GM12874 (cell line): ENCODE data around the gene RREB1.

ENCODE experiments used
- TF ChIP-seq, protein P1 (sequence below): IDR thresholded peaks from 2 replicates; pipeline ENCODE4 v1.5.1; 2011; ENCODE audit warnings: low read depth, mild to moderate bottlenecking, control low read depth, low read length, moderate library complexity; ENCODE audit not compliant: insufficient read depth

RREB1 gene

DNA sequence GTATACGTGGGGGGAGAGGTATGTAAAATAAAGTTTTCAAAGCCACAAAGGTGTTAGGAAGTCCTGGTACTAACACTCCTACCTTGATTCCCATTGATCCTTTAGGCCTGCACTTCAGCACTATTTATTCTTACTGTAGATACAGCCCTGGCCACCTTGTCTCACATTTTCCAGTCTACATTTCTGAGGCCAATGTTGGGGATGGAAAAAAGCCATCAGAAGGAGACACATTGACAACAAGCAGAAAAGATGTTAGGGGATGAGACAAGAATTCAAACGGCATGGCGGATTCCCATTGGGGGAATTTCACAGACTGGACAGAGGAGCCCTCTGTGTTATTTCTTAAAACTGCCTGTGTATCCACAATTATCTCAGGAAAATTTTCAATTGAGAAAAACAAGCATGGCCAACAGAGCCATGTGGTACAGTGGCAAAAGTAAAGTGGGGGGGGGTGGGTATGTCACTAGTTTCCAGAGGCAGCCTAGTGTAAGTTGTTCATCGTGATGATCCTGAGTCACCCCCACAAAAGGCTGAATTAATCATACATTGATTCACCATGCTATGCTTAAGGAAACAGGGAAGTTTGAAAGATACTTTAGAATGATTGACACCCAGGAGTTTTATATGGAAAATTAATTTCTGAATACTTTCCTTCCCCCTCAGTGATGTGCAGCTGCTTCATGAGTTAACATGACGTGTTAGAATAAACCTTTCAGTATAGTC is 40.5 kb downstream of the RREB1 start:
- TF ChIP-seq, protein P1, sequence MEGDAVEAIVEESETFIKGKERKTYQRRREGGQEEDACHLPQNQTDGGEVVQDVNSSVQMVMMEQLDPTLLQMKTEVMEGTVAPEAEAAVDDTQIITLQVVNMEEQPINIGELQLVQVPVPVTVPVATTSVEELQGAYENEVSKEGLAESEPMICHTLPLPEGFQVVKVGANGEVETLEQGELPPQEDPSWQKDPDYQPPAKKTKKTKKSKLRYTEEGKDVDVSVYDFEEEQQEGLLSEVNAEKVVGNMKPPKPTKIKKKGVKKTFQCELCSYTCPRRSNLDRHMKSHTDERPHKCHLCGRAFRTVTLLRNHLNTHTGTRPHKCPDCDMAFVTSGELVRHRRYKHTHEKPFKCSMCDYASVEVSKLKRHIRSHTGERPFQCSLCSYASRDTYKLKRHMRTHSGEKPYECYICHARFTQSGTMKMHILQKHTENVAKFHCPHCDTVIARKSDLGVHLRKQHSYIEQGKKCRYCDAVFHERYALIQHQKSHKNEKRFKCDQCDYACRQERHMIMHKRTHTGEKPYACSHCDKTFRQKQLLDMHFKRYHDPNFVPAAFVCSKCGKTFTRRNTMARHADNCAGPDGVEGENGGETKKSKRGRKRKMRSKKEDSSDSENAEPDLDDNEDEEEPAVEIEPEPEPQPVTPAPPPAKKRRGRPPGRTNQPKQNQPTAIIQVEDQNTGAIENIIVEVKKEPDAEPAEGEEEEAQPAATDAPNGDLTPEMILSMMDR, result no peak

DNA sequence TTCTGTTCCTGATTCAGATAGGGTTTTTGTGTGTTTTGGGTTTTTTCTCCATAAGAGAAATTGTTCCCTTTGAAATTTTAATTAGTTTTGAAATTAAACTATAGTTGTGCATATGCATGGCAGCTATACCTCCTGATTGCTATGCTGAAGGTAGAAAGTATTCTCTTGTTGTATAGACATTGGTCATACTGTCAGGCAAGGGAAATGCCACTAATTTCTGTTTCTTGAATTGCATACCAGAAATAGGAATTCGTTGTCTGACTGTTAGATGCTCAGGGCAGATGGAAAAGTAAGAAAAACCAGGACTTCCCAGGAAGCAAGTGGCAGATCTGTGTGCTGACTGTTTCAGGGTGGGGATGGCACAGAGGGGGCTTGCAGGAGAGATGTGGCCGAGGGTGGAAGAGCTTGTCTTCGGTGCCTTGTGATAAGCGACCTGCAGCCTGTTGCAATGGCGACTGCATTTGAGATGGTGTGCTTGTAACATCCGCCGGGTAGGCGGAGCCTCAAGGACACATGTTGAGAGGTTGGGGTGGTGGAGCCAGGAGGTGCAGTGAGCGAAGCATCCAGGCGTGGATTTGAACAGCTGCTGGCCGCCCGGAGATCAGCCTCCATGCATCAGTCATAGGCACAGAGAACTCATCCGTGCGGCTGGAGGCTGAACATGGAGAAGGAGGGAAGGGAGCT is 42.8 kb downstream of the RREB1 start:
- TF ChIP-seq, protein P1, result no peak

DNA sequence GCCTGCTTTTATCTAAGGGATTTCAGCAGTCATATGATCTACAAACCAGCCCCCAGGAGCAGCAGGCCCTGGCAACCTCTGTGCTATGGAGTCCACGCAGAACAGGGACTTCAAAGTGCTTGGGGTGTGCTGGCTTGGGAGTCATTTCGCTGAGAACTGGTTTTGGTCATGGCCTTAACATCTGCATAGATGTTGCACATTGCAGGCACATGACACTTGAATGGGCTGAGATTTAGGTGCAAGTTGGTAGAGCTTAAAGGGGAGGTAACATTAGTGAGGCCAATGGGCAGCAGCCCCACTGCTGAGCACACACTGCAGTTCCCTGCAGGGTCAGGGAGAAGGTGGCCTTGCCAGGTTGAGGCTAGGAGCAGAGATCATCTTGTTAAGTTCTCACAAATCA is 43.6 kb downstream of the RREB1 start:
- TF ChIP-seq, protein P1, result no peak

DNA sequence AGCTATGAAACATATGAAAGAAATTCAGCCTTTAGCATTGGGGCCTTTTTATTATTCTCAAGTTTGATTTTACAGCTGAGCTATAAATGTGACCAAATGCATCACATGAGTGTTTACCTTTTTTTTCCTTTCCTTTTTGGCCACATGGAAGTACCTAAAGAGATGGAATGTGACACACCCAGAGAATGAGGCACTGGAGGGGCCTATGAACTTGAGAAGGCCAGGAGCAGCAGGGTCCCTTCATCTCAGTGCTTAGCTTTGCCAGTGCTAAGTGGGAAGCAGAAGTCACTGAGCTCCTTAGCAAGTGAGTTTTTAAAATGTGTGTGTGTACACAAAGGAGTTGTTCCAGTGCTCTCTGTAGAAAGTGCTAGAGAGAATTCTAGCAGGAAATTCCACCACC is 44.7 kb downstream of the RREB1 start:
- TF ChIP-seq, protein P1, result no peak

DNA sequence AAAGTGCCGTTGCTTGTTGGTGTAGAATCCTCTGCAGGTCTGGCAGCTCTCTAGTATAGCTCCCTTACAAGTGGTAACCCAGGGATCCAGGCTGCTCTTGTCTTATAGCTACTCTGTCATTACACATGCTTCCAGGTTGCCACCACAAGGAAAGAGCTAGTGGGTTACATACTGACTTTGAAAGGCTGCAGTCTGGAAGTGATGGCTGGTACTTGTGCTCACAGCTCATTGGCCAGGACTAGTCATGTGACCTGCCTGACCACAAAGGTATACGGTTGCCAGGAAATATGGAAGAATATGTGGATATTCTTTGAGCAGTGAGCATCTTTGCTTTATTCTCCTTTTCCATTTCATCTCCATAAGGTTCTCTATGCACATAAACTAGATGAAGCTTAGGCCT is 46.0 kb downstream of the RREB1 start:
- TF ChIP-seq, protein P1, result no peak

DNA sequence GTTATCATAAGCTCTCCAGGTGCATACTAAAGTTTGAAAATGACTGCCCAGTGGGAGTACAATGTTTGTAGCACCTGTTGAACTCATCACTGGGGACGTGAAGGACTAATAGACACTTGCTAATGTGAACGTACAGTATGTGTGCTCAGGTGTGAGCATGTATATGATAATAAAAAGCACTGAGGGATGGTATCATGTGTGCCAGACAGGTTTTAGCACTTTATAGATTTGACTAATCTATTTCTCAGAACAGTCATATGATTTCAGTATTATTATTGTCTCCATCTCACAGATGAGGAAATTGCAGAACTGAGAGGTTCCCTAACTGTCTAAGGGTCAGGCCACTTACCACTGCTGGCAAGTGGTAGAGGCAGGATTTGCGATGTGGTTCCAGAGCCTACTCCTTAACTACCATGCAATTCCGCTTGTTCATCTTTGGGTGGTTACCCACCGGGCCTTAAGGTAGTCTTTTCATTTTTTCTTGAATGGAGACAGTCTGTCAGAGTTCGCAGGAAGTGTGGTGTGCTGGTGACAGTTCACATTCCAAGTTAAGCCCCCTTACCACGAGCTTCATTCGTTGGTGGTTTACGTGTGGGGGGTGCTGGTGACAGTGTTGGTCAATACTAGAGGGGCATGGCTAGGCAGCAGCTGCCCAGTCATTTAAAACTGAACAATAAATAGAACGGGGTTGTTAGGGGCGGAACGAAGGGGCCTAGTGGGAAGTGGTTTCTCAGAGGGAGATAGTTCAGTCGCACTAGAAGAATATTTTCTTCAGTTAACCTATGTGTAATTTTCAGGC is 46.8 kb downstream of the RREB1 start:
- TF ChIP-seq, protein P1, result no peak

DNA sequence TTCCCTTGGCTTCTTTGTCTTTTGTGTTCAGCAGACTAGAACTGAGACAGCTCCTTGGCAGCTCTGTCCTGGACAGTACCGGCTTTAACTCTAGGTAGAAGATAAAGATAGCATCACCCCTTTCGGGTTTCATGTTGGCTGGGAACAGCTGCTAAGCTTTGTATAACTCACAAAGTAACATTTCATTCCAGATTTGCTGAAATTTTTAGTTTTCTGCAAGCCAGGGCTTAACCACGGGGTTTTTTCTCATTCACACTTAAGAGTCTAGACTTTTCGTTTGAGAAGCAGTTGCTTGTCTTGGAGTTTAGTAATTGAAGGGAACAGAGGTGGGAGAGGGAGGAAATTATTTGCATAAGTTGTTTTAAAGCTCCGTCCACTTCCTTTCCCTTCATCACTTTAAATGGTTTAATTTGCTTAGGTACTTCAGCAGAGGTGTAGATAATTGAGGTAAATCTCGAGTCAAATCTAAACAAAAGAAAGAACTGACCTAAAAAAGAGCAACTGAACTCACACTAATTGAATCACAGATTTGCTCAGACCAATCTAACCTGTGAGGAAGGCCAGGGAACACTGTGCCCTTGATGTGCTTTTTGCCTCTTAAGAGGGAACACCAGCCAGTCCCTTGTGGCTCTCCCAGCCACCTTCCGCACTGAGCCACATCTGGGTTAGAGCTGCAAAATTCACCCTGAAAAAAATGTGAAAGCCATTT is 48.3 kb downstream of the RREB1 start:
- TF ChIP-seq, protein P1, result no peak
